Measurements from ENCODE around the gene DDIT4L.

GRCh38 chr4:100147198-100147597, 43.1 kb downstream of the DDIT4L start:
- TF ChIP-seq CTCF (IDR thresholded peaks at IDR 0.05; ENCODE audit: low read depth, low read length) (no peak), POLR2A (IDR thresholded peaks at IDR 0.05; ENCODE audit: extremely low read depth, insufficient read length) (no peak), MAX (IDR thresholded peaks at IDR 0.05; ENCODE audit: low read depth, low read length) (no peak)
